Measurements from ENCODE around the gene ARL16. TPM values are rescaled to one million over a fixed set of nuclear protein-coding genes. Genes with fewer than 3 reads are reported as not detected.
A peak's percentile ranks its signal among the peaks of the same experiment; 100 is the strongest.
"Not testable (repeated sequence)": the region's sequence is repeated elsewhere in the genome, so short reads cannot be mapped to it uniquely, and the experiment has no call there.

ARL16 gene
- polyA plus RNA-seq, 1 experiment: 44.7 TPM

- no peak for DNase-seq (ENCODE audit: low read depth, low spot score)
- ChIA-PET CTCF (no interaction called here), POLR2A (no interaction called here)
- H3K9me3 ChIP-seq (ENCODE audit: control insufficient read depth, insufficient read depth, low read length): no peaks in the 10 kb centered on the region; the same call in 1 of the 2 replicates
- no peak overlapping the region for H3K27ac ChIP-seq (ENCODE audit: low read depth, low read length)
- no peaks in the 10 kb centered on the region for H3K27me3 ChIP-seq (ENCODE audit: control insufficient read depth, insufficient read depth, low read length)
- TF ChIP-seq CTCF (IDR thresholded peaks at IDR 0.05; ENCODE audit: low read depth, low read length): no peak
- no peak overlapping the region for H3K4me3 ChIP-seq (ENCODE audit: low read depth, low read length)
Observed at GRCh38 chr17:81676906-81677305, 6.7 kb downstream of the ARL16 start.

- H3K27ac ChIP-seq (ENCODE audit: low read depth, low read length); H3K4me3 ChIP-seq (ENCODE audit: low read depth, low read length); H3K27me3 ChIP-seq (ENCODE audit: control insufficient read depth, insufficient read depth, low read length); DNase-seq (ENCODE audit: low read depth, low spot score); H3K9me3 ChIP-seq (ENCODE audit: control insufficient read depth, insufficient read depth, low read length): not testable (repeated sequence)
- POLR2A ChIA-PET: interaction anchor here (1.1 to 1.2 kb wide), 2 partner anchors 9 to 164 kb away, joined by 3 read pairs; partner anchors contain the start of genes CCDC137 and OXLD1
- TF ChIP-seq CTCF (IDR thresholded peaks at IDR 0.05; ENCODE audit: low read depth, low read length): peak; percentile 47
- CTCF ChIA-PET: interaction anchor here (0.7 to 1.1 kb wide), 3 partner anchors 9 to 195 kb away, joined by 3 to 4 read pairs (median 4); partner anchors contain the start of genes CCDC137 and OXLD1
Observed at GRCh38 chr17:81675515-81676221, 7.9 kb downstream of the ARL16 start.

GRCh38 chr17:81673561-81674258, 9.9 kb downstream of the ARL16 start:
- TF ChIP-seq CTCF (IDR thresholded peaks at IDR 0.05; ENCODE audit: low read depth, low read length): no peak
- POLR2A ChIA-PET: no interaction called here
- Histone ChIP-seq H3K4me3 (ENCODE audit: low read depth, low read length) (no peak overlapping the region), H3K27me3 (ENCODE audit: control insufficient read depth, insufficient read depth, low read length) (no peaks in the 10 kb centered on the region), H3K27ac (ENCODE audit: low read depth, low read length) (no peak overlapping the region), H3K9me3 (ENCODE audit: control insufficient read depth, insufficient read depth, low read length) (no peaks in the 10 kb centered on the region; the same call in 1 of the 2 replicates)
- CTCF ChIA-PET: no interaction called here
- DNase-seq (ENCODE audit: low read depth, low spot score): no peak

- H3K9me3 ChIP-seq (ENCODE audit: control insufficient read depth, insufficient read depth, low read length): no peaks in the 10 kb centered on the region; the same call in 1 of the 2 replicates
- ChIA-PET POLR2A (no interaction called here), CTCF (interaction anchor here (0.7 kb wide), 1 partner anchor 66 kb away, joined by 4 read pairs; no protein-coding TSS in a partner anchor)
Observed at GRCh38 chr17:81672954-81673353, 10.6 kb downstream of the ARL16 start.

More at GRCh38 chr17:81672954-81673353, 10.6 kb downstream of the ARL16 start:
- no peak overlapping the region for H3K4me3 ChIP-seq (ENCODE audit: low read depth, low read length)
- H3K27me3 ChIP-seq (ENCODE audit: control insufficient read depth, insufficient read depth, low read length): no peaks in the 10 kb centered on the region
- TF ChIP-seq CTCF (IDR thresholded peaks at IDR 0.05; ENCODE audit: low read depth, low read length): no peak
- H3K27ac ChIP-seq (ENCODE audit: low read depth, low read length): no peak overlapping the region
- DNase-seq (ENCODE audit: low read depth, low spot score): no peak

Data from AG04450 (cell line).